Kidney (tissue), 14 donors: ENCODE measurements around the gene NXPE1. TPM values are rescaled to one million over a fixed set of nuclear protein-coding genes. Genes with fewer than 3 reads are reported as not detected.

Source experiments
- DNase-seq, 5 donors: peaks; one replicate each; pipeline ENCODE4 v3.0.0-alpha.2; 2013 to 2020
- FAIRE-seq: peaks from 2 replicates; lab custom pipeline; 2012; peaks lifted over from hg19 to GRCh38; lab: Jason Lieb, UNC
- H3K27ac ChIP-seq, 2 donors: one replicate each; pipeline ENCODE4 v1.7.0; 2013; ENCODE audit warnings: low read depth in 2 of 2, low read length in 2 of 2, inconsistent platforms in 1 of 2
- H3K27me3 ChIP-seq: one replicate; pipeline ENCODE4 v1.7.1; 2013; ENCODE audit warnings: low read length, inconsistent platforms; ENCODE audit not compliant: control insufficient read depth, insufficient read depth
- H3K36me3 ChIP-seq, 3 donors: one replicate each; pipeline versions ENCODE4 v1.7.0 to v1.7.1; 2013; ENCODE audit warnings: low read length in 3 of 3, control low read depth in 1 of 3, inconsistent platforms in 1 of 3; ENCODE audit not compliant: insufficient read depth in 3 of 3, control insufficient read depth in 2 of 3
- H3K4me1 ChIP-seq, 3 donors: one replicate each; pipeline versions ENCODE4 v1.7.0 to v1.7.1; 2013; ENCODE audit warnings: low read length in 3 of 3, inconsistent platforms in 1 of 3, low read depth in 1 of 3; ENCODE audit not compliant: control insufficient read depth in 2 of 3, insufficient read depth in 2 of 3
- H3K4me3 ChIP-seq, 3 donors: one replicate each; pipeline versions ENCODE4 v1.7.0 to v1.8.1; 2013; ENCODE audit warnings: low read length in 3 of 3, control low read depth in 1 of 3, inconsistent platforms in 1 of 3
- H3K9ac ChIP-seq, 3 donors: one replicate each; pipeline versions ENCODE4 v1.7.0 to v1.7.1; 2013; ENCODE audit warnings: low read length in 3 of 3, control low read depth in 1 of 3, inconsistent platforms in 1 of 3
- H3K9me3 ChIP-seq, 3 donors: one replicate each; pipeline versions ENCODE4 v1.7.0 to v1.7.1; 2013; ENCODE audit warnings: low read length in 3 of 3, control low read depth in 1 of 3, inconsistent platforms in 1 of 3; ENCODE audit not compliant: control insufficient read depth in 2 of 3, insufficient read depth in 1 of 3
- CTCF ChIP-seq: IDR thresholded peaks from 3 replicates; pipeline ENCODE4 v1.5.1; 2012; ENCODE audit warnings: mild to moderate bottlenecking, moderate library complexity, borderline replicate concordance; ENCODE audit not compliant: insufficient read depth; ENCODE audit errors: extremely low read depth
- intact Hi-C: fragments of 100-400 bp; cut with DNase I; formaldehyde crosslinking; loops from one replicate; pipeline ENCODE4 v1.11.1; 2022
- polyA plus RNA-seq: library from polyadenylated mRNA; stranded (reverse); fragments of 350-450 nt; fragmentation: Illumina TruSeq; extraction: RNeasy Lipid Tissue Mini Kit (QIAGEN cat#74804); gene quantifications from one replicate; pipeline ENCODE4 v1.2.3, GENCODE V29; 2014; ENCODE audit warnings: low read depth, low replicate concordance; ENCODE audit not compliant: insufficient read depth
- total RNA-seq: library from RNA; stranded (reverse); fragmentation: NEBNext Ultra II Directional; extraction: Animal tissue kit (Norgen Biotek cat#: 25700); gene quantifications from one replicate; pipeline ENCODE4 v1.2.1, GENCODE V29; 2021
- donor health status: control.
- donor health status: control.
- donor health status: control.
- donor health status: control.
- donor health status: control.
- donor health status: DM: yes; HTN: yes; CAD: no.
- donor health status: Normal renal cell carcinoma (clear cell type).

NXPE1 gene
- total and polyA plus RNA-seq, 2 donors from 2014 or later, result 0.25 TPM; not detected in 1

- Histone ChIP-seq H3K9me3 (peaks cover 0 to 2% (median 0%) of the 10 kb centered on the region in 3 donors), H3K27me3 (no peaks in the 10 kb centered on the region), H3K4me1 (no peaks in the 10 kb centered on the region), H3K9ac (no peak overlapping the region), H3K36me3 (no peaks in the 10 kb centered on the region), H3K4me3 (no peak overlapping the region), H3K27ac (no peak overlapping the region)
- DNase-seq, result no peak
- intact Hi-C loops, result no loop called here
- TF ChIP-seq CTCF, result no peak
- FAIRE-seq, result no peak
Measured at GRCh38 chr11:114496915-114497314, 62.8 kb downstream of the NXPE1 start.

GRCh38 chr11:114483929-114484328 lies 75.8 kb downstream of the NXPE1 start:
- Histone ChIP-seq H3K27me3 (no peaks in the 10 kb centered on the region), H3K4me1 (no peaks in the 10 kb centered on the region), H3K27ac (no peak overlapping the region), H3K9ac (no peak overlapping the region), H3K4me3 (no peak overlapping the region), H3K9me3 (no peaks in the 10 kb centered on the region), H3K36me3 (no peaks in the 10 kb centered on the region)
- TF ChIP-seq CTCF, result no peak
- DNase-seq, result no peak
- intact Hi-C loops, result no loop called here
- no peak for FAIRE-seq

- intact Hi-C loops, result no loop called here
- DNase-seq, result no peak
- H3K4me3 ChIP-seq, result no peak overlapping the region
- no peak overlapping the region for H3K9ac ChIP-seq
- no peak for TF ChIP-seq CTCF
- no peaks in the 10 kb centered on the region for H3K4me1 ChIP-seq
- H3K27ac ChIP-seq, result no peak overlapping the region
- no peaks in the 10 kb centered on the region for H3K27me3 ChIP-seq
- no peaks in the 10 kb centered on the region for H3K36me3 ChIP-seq
- H3K9me3 ChIP-seq, result no peaks in the 10 kb centered on the region
- FAIRE-seq, result no peak
Measured at GRCh38 chr11:114482114-114482513, 77.6 kb downstream of the NXPE1 start.

- intact Hi-C loops, result no loop called here
- Histone ChIP-seq H3K27ac (no peak overlapping the region), H3K36me3 (no peaks in the 10 kb centered on the region), H3K4me3 (no peak overlapping the region), H3K27me3 (no peaks in the 10 kb centered on the region), H3K9me3 (no peaks in the 10 kb centered on the region), H3K4me1 (no peaks in the 10 kb centered on the region), H3K9ac (no peak overlapping the region)
- no peak for FAIRE-seq
- TF ChIP-seq CTCF, result no peak
- DNase-seq, result no peak
Measured at GRCh38 chr11:114479331-114479730, 80.3 kb downstream of the NXPE1 start.
